Muscle of leg (tissue), 11 donors: Measurements from ENCODE around the gene JARID2. TPM values are rescaled to one million over a fixed set of nuclear protein-coding genes. Genes with fewer than 3 reads are reported as not detected.

Experiments used
- DNase-seq: peaks from one replicate; pipeline ENCODE4 v3.0.0; 2013
- H3K27ac ChIP-seq: one replicate; pipeline ENCODE4 v1.5.1; 2013; ENCODE audit warnings: mild to moderate bottlenecking, low read length, control low read depth
- H3K27me3 ChIP-seq: one replicate; pipeline ENCODE4 v1.6.1; 2013; ENCODE audit warnings: low read length; ENCODE audit not compliant: control insufficient read depth, insufficient read depth
- H3K36me3 ChIP-seq: one replicate; pipeline ENCODE4 v1.6.1; 2013; ENCODE audit warnings: low read length; ENCODE audit not compliant: control insufficient read depth, insufficient read depth
- H3K4me1 ChIP-seq: one replicate; pipeline ENCODE4 v1.6.1; 2013; ENCODE audit warnings: low read length; ENCODE audit not compliant: control insufficient read depth, insufficient read depth
- H3K4me3 ChIP-seq: one replicate; pipeline ENCODE4 v1.5.1; 2013; ENCODE audit warnings: low read length, control low read depth
- H3K9me3 ChIP-seq: replicated peaks from 2 replicates; pipeline ENCODE4 v1.6.1; 2013; ENCODE audit warnings: low read depth, low read length; ENCODE audit not compliant: control insufficient read depth
- WGBS: methylation state at CpG from one replicate; pipeline ENCODE4 v1.1.5; 2013; ENCODE audit warnings: missing lambda C conversion rate; ENCODE audit not compliant: insufficient coverage; 5-methylcytosine and 5-hydroxymethylcytosine counted together
- polyA plus RNA-seq, 8 donors: library from polyadenylated mRNA; unstranded; fragments of 120-200 nt; gene quantifications; one replicate each; pipeline versions ENCODE4 v1.2.1 to v1.2.3, GENCODE V29; 2013; ENCODE audit warnings: inconsistent platforms in 1 of 8, low replicate concordance in 1 of 8; ENCODE audit not compliant: insufficient read length in 8 of 8, insufficient read depth in 1 of 8
- total RNA-seq: library from RNA; stranded (reverse); fragments of 120-200 nt; gene quantifications from one replicate; pipeline ENCODE4 v1.2.4, GENCODE V29; 2013

JARID2 gene
- total and polyA plus RNA-seq, 9 donors: 9.8 to 15.3 (median 13.2) TPM

GRCh38 chr6:15362274-15363160 lies 116.6 kb downstream of the JARID2 start:
- Histone ChIP-seq H3K4me1 (peaks cover 23% of the 10 kb centered on the region), H3K27ac (no peak overlapping the region), H3K4me3 (no peak overlapping the region), H3K36me3 (peaks cover 2% of the 10 kb centered on the region), H3K27me3 (no peaks in the 10 kb centered on the region), H3K9me3 (no peaks in the 10 kb centered on the region)
- 60% methylated on average over 8 of the region's 9 CpGs for WGBS
- DNase-seq: no peak

- Histone ChIP-seq H3K27ac (no peak overlapping the region), H3K9me3 (no peaks in the 10 kb centered on the region), H3K27me3 (no peaks in the 10 kb centered on the region), H3K4me1 (peaks cover 23% of the 10 kb centered on the region), H3K36me3 (peaks cover 2% of the 10 kb centered on the region), H3K4me3 (no peak overlapping the region)
- DNase-seq: no peak
- 90% methylated on average over 3 of the region's 3 CpGs for WGBS
Observed at GRCh38 chr6:15363164-15363522, 117.3 kb downstream of the JARID2 start.

- Histone ChIP-seq H3K9me3 (no peaks in the 10 kb centered on the region), H3K27me3 (no peaks in the 10 kb centered on the region), H3K36me3 (peaks cover 2% of the 10 kb centered on the region), H3K4me3 (no peak overlapping the region), H3K4me1 (peaks cover 22% of the 10 kb centered on the region), H3K27ac (no peak overlapping the region)
- DNase-seq: no peak
- 67% methylated on average over 2 of the region's 9 CpGs for WGBS
Observed at GRCh38 chr6:15363523-15364400, 117.9 kb downstream of the JARID2 start.

GRCh38 chr6:15364401-15365037 lies 118.7 kb downstream of the JARID2 start:
- H3K27me3 ChIP-seq: no peaks in the 10 kb centered on the region
- no peak for DNase-seq
- H3K9me3 ChIP-seq: no peaks in the 10 kb centered on the region
- H3K27ac ChIP-seq: no peak overlapping the region
- H3K4me1 ChIP-seq: peaks cover 17% of the 10 kb centered on the region
- 34% methylated on average over 3 of the region's 6 CpGs for WGBS
- no peak overlapping the region for H3K4me3 ChIP-seq
- peaks cover 2% of the 10 kb centered on the region for H3K36me3 ChIP-seq

GRCh38 chr6:15365273-15365687 lies 119.4 kb downstream of the JARID2 start:
- Histone ChIP-seq H3K4me3 (no peak overlapping the region), H3K27ac (no peak overlapping the region), H3K9me3 (no peaks in the 10 kb centered on the region), H3K4me1 (peaks cover 15% of the 10 kb centered on the region), H3K27me3 (no peaks in the 10 kb centered on the region), H3K36me3 (peaks cover 2% of the 10 kb centered on the region)
- peak; percentile 88 for DNase-seq
- WGBS: 5% methylated on average over 11 of the region's 13 CpGs

GRCh38 chr6:15366003-15366535 lies 120.2 kb downstream of the JARID2 start:
- no peaks in the 10 kb centered on the region for H3K9me3 ChIP-seq
- no CpG with 5 or more reads among the region's 6 CpGs for WGBS
- DNase-seq: no peak
- no peaks in the 10 kb centered on the region for H3K27me3 ChIP-seq
- H3K4me1 ChIP-seq: peaks cover 15% of the 10 kb centered on the region
- H3K27ac ChIP-seq: no peak overlapping the region
- H3K36me3 ChIP-seq: no peaks in the 10 kb centered on the region
- H3K4me3 ChIP-seq: no peak overlapping the region

GRCh38 chr6:15366879-15367278 lies 121.0 kb downstream of the JARID2 start:
- no peaks in the 10 kb centered on the region for H3K36me3 ChIP-seq
- WGBS: no CpG with 5 or more reads among the region's 2 CpGs
- no peaks in the 10 kb centered on the region for H3K9me3 ChIP-seq
- H3K27ac ChIP-seq: no peak overlapping the region
- no peak overlapping the region for H3K4me3 ChIP-seq
- no peaks in the 10 kb centered on the region for H3K27me3 ChIP-seq
- DNase-seq: no peak
- H3K4me1 ChIP-seq: peaks cover 15% of the 10 kb centered on the region

GRCh38 chr6:15368186-15368585 lies 122.3 kb downstream of the JARID2 start:
- Histone ChIP-seq H3K36me3 (no peaks in the 10 kb centered on the region), H3K27me3 (no peaks in the 10 kb centered on the region), H3K4me3 (no peak overlapping the region), H3K9me3 (no peaks in the 10 kb centered on the region), H3K27ac (no peak overlapping the region), H3K4me1 (peaks cover 13% of the 10 kb centered on the region)
- DNase-seq: peak; percentile 65

- Histone ChIP-seq H3K9me3 (no peaks in the 10 kb centered on the region), H3K27me3 (no peaks in the 10 kb centered on the region), H3K36me3 (no peaks in the 10 kb centered on the region), H3K4me1 (peaks cover 11% of the 10 kb centered on the region), H3K27ac (no peak overlapping the region), H3K4me3 (no peak overlapping the region)
- no peak for DNase-seq
- 89% methylated on average over 4 of the region's 5 CpGs for WGBS
Observed at GRCh38 chr6:15368873-15369272, 123.0 kb downstream of the JARID2 start.

- no peak for DNase-seq
- Histone ChIP-seq H3K4me3 (no peak overlapping the region), H3K36me3 (peaks cover 2% of the 10 kb centered on the region), H3K9me3 (no peaks in the 10 kb centered on the region), H3K4me1 (peaks cover 6% of the 10 kb centered on the region), H3K27me3 (no peaks in the 10 kb centered on the region), H3K27ac (no peak overlapping the region)
- 23% methylated on average over 4 of the region's 4 CpGs for WGBS
Observed at GRCh38 chr6:15369838-15370237, 124.0 kb downstream of the JARID2 start.
